H9 (cell line): ENCODE results near the gene INTS6. TPM values are rescaled to one million over a fixed set of nuclear protein-coding genes. Genes with fewer than 3 reads are reported as not detected.

Source experiments
- DNase-seq: peaks from one replicate; pipeline ENCODE4 v3.0.0-alpha.2; 2017
- H2AFZ ChIP-seq: one replicate; pipeline ENCODE4 v1.6.1; 2013; ENCODE audit warnings: mild to moderate bottlenecking, low read length, control low read depth, moderate library complexity
- H2AK5ac ChIP-seq: 2 replicates; pipeline ENCODE4 v1.6.1; 2013; ENCODE audit warnings: low read length, control low read depth, mixed read lengths; ENCODE audit not compliant: insufficient read length
- H2BK120ac ChIP-seq: one replicate; pipeline ENCODE4 v1.6.1; 2013; ENCODE audit warnings: low read depth, mild to moderate bottlenecking, low read length, control low read depth, inconsistent platforms; ENCODE audit not compliant: poor library complexity, severe bottlenecking
- H2BK12ac ChIP-seq: 2 replicates; pipeline ENCODE4 v1.6.1; 2013; ENCODE audit warnings: low read length, control low read depth, mixed read lengths, low read depth; ENCODE audit not compliant: insufficient read length
- H2BK15ac ChIP-seq: 2 replicates; pipeline ENCODE4 v1.6.1; 2013; ENCODE audit warnings: low read depth, low read length, control low read depth
- H2BK20ac ChIP-seq: one replicate; pipeline ENCODE4 v1.6.1; 2013; ENCODE audit warnings: low read depth, mild to moderate bottlenecking, low read length, control low read depth, inconsistent platforms; ENCODE audit not compliant: poor library complexity, severe bottlenecking
- H2BK5ac ChIP-seq: 2 replicates; pipeline ENCODE4 v1.6.1; 2013; ENCODE audit warnings: low read length, control low read depth, mixed read lengths; ENCODE audit not compliant: insufficient read length
- H3K14ac ChIP-seq: 2 replicates; pipeline ENCODE4 v1.6.1; 2013; ENCODE audit warnings: low read length, control low read depth; ENCODE audit not compliant: insufficient read depth
- H3K18ac ChIP-seq: 2 replicates; pipeline ENCODE4 v1.6.1; 2013; ENCODE audit warnings: low read depth, mild to moderate bottlenecking, mixed read lengths, low read length, control low read depth; ENCODE audit not compliant: insufficient read length
- H3K23ac ChIP-seq: 2 replicates; pipeline ENCODE4 v1.6.1; 2013; ENCODE audit warnings: low read length, control low read depth, mixed read lengths, low read depth; ENCODE audit not compliant: insufficient read length
- H3K23me2 ChIP-seq: 2 replicates; pipeline ENCODE4 v1.6.1; 2013; ENCODE audit warnings: low read depth, mild to moderate bottlenecking, mixed read lengths, low read length, control low read depth; ENCODE audit not compliant: insufficient read length, poor library complexity, severe bottlenecking
- H3K27ac ChIP-seq: 2 replicates; pipeline ENCODE4 v1.5.1; 2013; ENCODE audit warnings: low read length, control low read depth, mixed read lengths, low read depth; ENCODE audit not compliant: insufficient read length
- H3K27me3 ChIP-seq: 2 replicates; pipeline ENCODE4 v1.6.1; 2013; ENCODE audit warnings: low read length, control low read depth, inconsistent platforms; ENCODE audit not compliant: insufficient read depth
- H3K4ac ChIP-seq: 2 replicates; pipeline ENCODE4 v1.6.1; 2013; ENCODE audit warnings: low read depth, mild to moderate bottlenecking, control low read depth, inconsistent platforms, low read length, moderate library complexity
- H3K4me1 ChIP-seq: 2 replicates; pipeline ENCODE4 v1.6.1; 2013; ENCODE audit warnings: low read length, control low read depth, inconsistent platforms; ENCODE audit not compliant: insufficient read depth
- H3K4me2 ChIP-seq: 2 replicates; pipeline ENCODE4 v1.6.1; 2013; ENCODE audit warnings: low read length, control low read depth, mixed read lengths; ENCODE audit not compliant: insufficient read length, insufficient read depth
- H3K56ac ChIP-seq: 2 replicates; pipeline ENCODE4 v1.6.1; 2013; ENCODE audit warnings: low read depth, mild to moderate bottlenecking, mixed read lengths, low read length, control low read depth; ENCODE audit not compliant: insufficient read length
- H3K79me1 ChIP-seq: 2 replicates; pipeline ENCODE4 v1.6.1; 2013; ENCODE audit warnings: low read depth, mild to moderate bottlenecking, moderate library complexity, low read length, control low read depth, inconsistent platforms; ENCODE audit not compliant: insufficient read depth, poor library complexity, severe bottlenecking
- H3K79me2 ChIP-seq: 2 replicates; pipeline ENCODE4 v1.6.1; 2013; ENCODE audit warnings: low read length, control low read depth, inconsistent platforms; ENCODE audit not compliant: insufficient read depth
- H3K9ac ChIP-seq: 2 replicates; pipeline ENCODE4 v1.6.1; 2013; ENCODE audit warnings: low read length, control low read depth, mixed read lengths; ENCODE audit not compliant: insufficient read length; ENCODE audit errors: extremely low read depth
- H3K9me3 ChIP-seq: one replicate; pipeline ENCODE4 v1.6.1; 2013; ENCODE audit warnings: low read depth, low read length, inconsistent platforms; ENCODE audit not compliant: control insufficient read depth
- H3T11ph ChIP-seq: one replicate; pipeline ENCODE4 v1.6.1; 2013; ENCODE audit warnings: mild to moderate bottlenecking, low read length, control low read depth, inconsistent platforms
- H4K20me1 ChIP-seq: one replicate; pipeline ENCODE4 v1.6.1; 2013; ENCODE audit not compliant: control insufficient read depth, insufficient read length, insufficient read depth
- H4K5ac ChIP-seq: 2 replicates; pipeline ENCODE4 v1.6.1; 2013; ENCODE audit warnings: low read depth, mild to moderate bottlenecking, mixed read lengths, low read length, control low read depth; ENCODE audit not compliant: insufficient read length
- H4K8ac ChIP-seq: replicated peaks from 2 replicates; pipeline ENCODE4 v1.6.1; 2013; ENCODE audit warnings: low read length, control low read depth, mixed read lengths, low read depth; ENCODE audit not compliant: insufficient read length
- H4K91ac ChIP-seq: 2 replicates; pipeline ENCODE4 v1.6.1; 2013; ENCODE audit warnings: low read depth, mild to moderate bottlenecking, moderate library complexity, mixed read lengths, low read length, control low read depth; ENCODE audit not compliant: insufficient read length
- H3K27ac Mint-ChIP-seq, 3 experiments: 2 replicates in 2 of 3; 3 replicates in 1 of 3; pipeline ENCODE4 v1.8.0; 2020 to 2021; ENCODE audit warnings: mixed read lengths in 3 of 3, mild to moderate bottlenecking in 1 of 3, moderate library complexity in 1 of 3
- H3K27me3 Mint-ChIP-seq: 2 replicates; pipeline ENCODE4 v1.8.0; 2021; ENCODE audit warnings: low read depth, mild to moderate bottlenecking, moderate library complexity, mixed read lengths
- H3K36me3 Mint-ChIP-seq, 3 experiments: 2 replicates in 2 of 3; 3 replicates in 1 of 3; pipeline ENCODE4 v1.8.0; 2020 to 2021; ENCODE audit warnings: low read depth in 3 of 3, mixed read lengths in 3 of 3; ENCODE audit not compliant: insufficient read depth in 1 of 3
- H3K4me1 Mint-ChIP-seq, 2 experiments: 2 replicates each; pipeline ENCODE4 v1.8.0; 2020; ENCODE audit warnings: mixed read lengths in 2 of 2
- H3K4me3 Mint-ChIP-seq, 2 experiments: 2 replicates in 1 of 2; 3 replicates in 1 of 2; pipeline ENCODE4 v1.8.0; 2020 to 2021; ENCODE audit warnings: mild to moderate bottlenecking in 2 of 2, mixed read lengths in 2 of 2, moderate library complexity in 1 of 2
- H3K9me3 Mint-ChIP-seq, 2 experiments: 2 replicates in 1 of 2; 3 replicates in 1 of 2; pipeline ENCODE4 v1.8.0; 2020; ENCODE audit warnings: mild to moderate bottlenecking in 2 of 2, mixed read lengths in 2 of 2, moderate library complexity in 1 of 2
- total RNA-seq: library from RNA; stranded (reverse); gene quantifications from 2 replicates; pipeline ENCODE4 v1.2.1, GENCODE V29; 2021
- TF ChIP-seq, protein P1 (sequence below): fragments of 200-600 bp; sonication (generic); conservative IDR thresholded peaks from 3 replicates; pipeline ENCODE4 v1.8.0; 2021; ENCODE audit warnings: antibody characterized with exemption, mild to moderate bottlenecking

INTS6 gene
- total RNA-seq, 1 experiment from 2014 or later = 61.2 TPM

DNA sequence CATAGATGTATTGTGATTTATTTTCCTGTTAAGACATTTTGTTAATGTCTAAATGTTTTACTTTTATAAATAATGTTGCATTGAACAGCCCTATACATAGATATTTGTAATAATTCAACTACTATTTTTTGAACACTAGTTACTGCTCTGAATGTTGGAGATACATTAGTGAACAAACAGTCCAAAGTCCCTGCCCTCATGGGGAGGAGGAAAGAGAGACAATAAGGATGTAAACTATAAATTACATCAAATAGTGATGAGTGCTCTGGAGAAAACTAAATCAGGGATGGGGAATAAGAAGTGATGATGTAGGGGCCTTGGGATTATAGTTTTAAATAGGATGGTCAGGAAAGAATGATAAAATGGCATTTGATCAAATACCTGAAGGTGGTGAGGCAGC is 12.3 kb upstream of the INTS6 start:
- Histone ChIP-seq H2BK120ac (no peak overlapping the region), H4K8ac (no peak overlapping the region), H3K9ac (no peak overlapping the region), H3K4ac (no peak overlapping the region), H3K14ac (no peak overlapping the region), H3T11ph (no peak overlapping the region), H2AK5ac (no peak overlapping the region), H3K56ac (no peak overlapping the region), H2BK15ac (no peak overlapping the region), H2BK20ac (no peak overlapping the region), H3K79me1 (no peaks in the 10 kb centered on the region), H3K79me2 (no peaks in the 10 kb centered on the region), H2BK5ac (no peak overlapping the region), H4K5ac (no peak overlapping the region), H3K18ac (no peak overlapping the region), H3K23ac (no peak overlapping the region), H3K27me3 (no peaks in the 10 kb centered on the region), H3K23me2 (no peaks in the 10 kb centered on the region), H4K20me1 (no peaks in the 10 kb centered on the region), H3K4me2 (no peak overlapping the region), H2AFZ (no peak overlapping the region), H2BK12ac (no peak overlapping the region), H4K91ac (no peak overlapping the region), H3K9me3 (no peaks in the 10 kb centered on the region), H3K4me1 (no peaks in the 10 kb centered on the region), H3K27ac (no peak overlapping the region)
- DNase-seq = no peak
- Mint-ChIP-seq H3K4me1 (no peaks in the 10 kb centered on the region), H3K4me3 (no peak overlapping the region), H3K27ac (no peak overlapping the region; a peak in 1 of 7 replicates), H3K36me3 (peaks cover 0 to 5% (median 0%) of the 10 kb centered on the region in 3 experiments; a peak in 1 of 7 replicates), H3K27me3 (no peaks in the 10 kb centered on the region), H3K9me3 (no peaks in the 10 kb centered on the region; a peak in 1 of 5 replicates)
- TF ChIP-seq, protein P1, sequence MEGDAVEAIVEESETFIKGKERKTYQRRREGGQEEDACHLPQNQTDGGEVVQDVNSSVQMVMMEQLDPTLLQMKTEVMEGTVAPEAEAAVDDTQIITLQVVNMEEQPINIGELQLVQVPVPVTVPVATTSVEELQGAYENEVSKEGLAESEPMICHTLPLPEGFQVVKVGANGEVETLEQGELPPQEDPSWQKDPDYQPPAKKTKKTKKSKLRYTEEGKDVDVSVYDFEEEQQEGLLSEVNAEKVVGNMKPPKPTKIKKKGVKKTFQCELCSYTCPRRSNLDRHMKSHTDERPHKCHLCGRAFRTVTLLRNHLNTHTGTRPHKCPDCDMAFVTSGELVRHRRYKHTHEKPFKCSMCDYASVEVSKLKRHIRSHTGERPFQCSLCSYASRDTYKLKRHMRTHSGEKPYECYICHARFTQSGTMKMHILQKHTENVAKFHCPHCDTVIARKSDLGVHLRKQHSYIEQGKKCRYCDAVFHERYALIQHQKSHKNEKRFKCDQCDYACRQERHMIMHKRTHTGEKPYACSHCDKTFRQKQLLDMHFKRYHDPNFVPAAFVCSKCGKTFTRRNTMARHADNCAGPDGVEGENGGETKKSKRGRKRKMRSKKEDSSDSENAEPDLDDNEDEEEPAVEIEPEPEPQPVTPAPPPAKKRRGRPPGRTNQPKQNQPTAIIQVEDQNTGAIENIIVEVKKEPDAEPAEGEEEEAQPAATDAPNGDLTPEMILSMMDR = no peak
